Ascending aorta (tissue), 2 donors: ENCODE data around the gene LONP2. TPM values are rescaled to one million over a fixed set of nuclear protein-coding genes. Genes with fewer than 3 reads are reported as not detected.

ENCODE experiments used
- DNase-seq, 2 donors: peaks; one replicate each; pipeline ENCODE4 v3.0.0-alpha.2; 2019; ENCODE audit warnings: low spot score in 2 of 2
- H3K27ac ChIP-seq, 2 donors: fragments of 200-600 bp; sonication (generic); one replicate each; pipeline ENCODE4 v1.5.1; 2016 to 2017; ENCODE audit warnings: mild to moderate bottlenecking in 1 of 2
- H3K27me3 ChIP-seq: fragments of 200-600 bp; sonication (generic); one replicate; pipeline ENCODE4 v1.5.1; 2017
- H3K36me3 ChIP-seq, 2 donors: fragments of 200-600 bp; sonication (generic); one replicate each; pipeline ENCODE4 v1.5.1; 2016
- H3K4me1 ChIP-seq, 2 donors: fragments of 200-600 bp; sonication (generic); one replicate each; pipeline ENCODE4 v1.5.1; 2016 to 2017; ENCODE audit warnings: mild to moderate bottlenecking in 1 of 2
- H3K4me3 ChIP-seq, 2 donors: fragments of 200-600 bp; sonication (generic); one replicate each; pipeline ENCODE4 v1.5.1; 2016 to 2017; ENCODE audit warnings: mild to moderate bottlenecking in 1 of 2
- H3K9me3 ChIP-seq, 2 donors: fragments of 200-600 bp; sonication (generic); one replicate each; pipeline ENCODE4 v1.5.1; 2016
- intact Hi-C: fragments of 100-400 bp; cut with DNase I; formaldehyde crosslinking; loops from one replicate; pipeline ENCODE4 v1.15.1; 2023
- total RNA-seq: library from RNA; depleted of rRNA; stranded (reverse); fragments of >200 nt; gene quantifications from one replicate; pipeline ENCODE4 v1.1.0, GENCODE V29; 2016
- TF ChIP-seq, protein P1 (sequence below), 3 experiments: fragments of 200-600 bp in 2 of 3; fragments of 450-650 bp in 1 of 3; sonication (generic) in 2 of 3; IDR thresholded peaks; one replicate each; pipeline ENCODE4 v1.5.1; 2016 to 2019; ENCODE audit warnings: antibody characterized with exemption in 3 of 3, mild to moderate bottlenecking in 1 of 3, moderate library complexity in 1 of 3

The LONP2 gene
- total RNA-seq, 1 donor from 2014 or later, result 70.0 TPM

DNA sequence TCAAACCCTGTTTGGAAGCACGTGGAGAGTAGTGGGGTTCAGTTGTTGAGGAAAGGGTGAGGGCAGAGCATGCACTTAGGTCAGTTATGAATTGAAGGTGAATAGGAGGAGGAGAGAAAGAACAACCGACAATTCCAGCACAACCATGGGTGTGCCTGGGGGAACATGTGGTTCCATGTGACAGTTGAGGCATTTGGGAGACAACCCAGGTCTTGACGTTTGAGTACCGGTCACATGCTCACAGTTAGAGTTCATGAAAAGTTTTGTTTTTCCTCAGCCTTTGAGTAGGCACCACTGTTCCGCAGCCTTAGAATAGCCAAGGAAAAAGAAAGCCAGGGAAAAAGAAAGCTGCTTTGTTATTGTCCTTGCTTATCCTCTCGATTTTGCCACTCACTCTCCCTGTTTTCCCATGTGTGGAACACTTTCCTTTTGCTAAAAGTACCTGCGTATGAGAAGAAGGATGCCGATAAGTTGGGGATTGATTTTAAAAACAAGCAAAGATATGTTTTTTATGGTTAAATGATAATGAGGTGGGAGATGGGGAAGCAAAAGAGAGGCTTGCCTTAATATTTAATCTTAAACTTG lies 28.8 kb downstream of the LONP2 start:
- no peaks in the 10 kb centered on the region for H3K27me3 ChIP-seq
- peak overlapping the region; percentile 12 to 70 for H3K27ac ChIP-seq
- peak overlapping the region in 1 of 2 donors; percentile 48 for H3K4me3 ChIP-seq
- H3K9me3 ChIP-seq, result no peaks in the 10 kb centered on the region
- intact Hi-C loops, result loop anchor here (5.0 kb wide), 2 partner anchors 269 to 349 kb away; no protein-coding TSS in a partner anchor
- DNase-seq, result no peak
- TF ChIP-seq, protein P1, sequence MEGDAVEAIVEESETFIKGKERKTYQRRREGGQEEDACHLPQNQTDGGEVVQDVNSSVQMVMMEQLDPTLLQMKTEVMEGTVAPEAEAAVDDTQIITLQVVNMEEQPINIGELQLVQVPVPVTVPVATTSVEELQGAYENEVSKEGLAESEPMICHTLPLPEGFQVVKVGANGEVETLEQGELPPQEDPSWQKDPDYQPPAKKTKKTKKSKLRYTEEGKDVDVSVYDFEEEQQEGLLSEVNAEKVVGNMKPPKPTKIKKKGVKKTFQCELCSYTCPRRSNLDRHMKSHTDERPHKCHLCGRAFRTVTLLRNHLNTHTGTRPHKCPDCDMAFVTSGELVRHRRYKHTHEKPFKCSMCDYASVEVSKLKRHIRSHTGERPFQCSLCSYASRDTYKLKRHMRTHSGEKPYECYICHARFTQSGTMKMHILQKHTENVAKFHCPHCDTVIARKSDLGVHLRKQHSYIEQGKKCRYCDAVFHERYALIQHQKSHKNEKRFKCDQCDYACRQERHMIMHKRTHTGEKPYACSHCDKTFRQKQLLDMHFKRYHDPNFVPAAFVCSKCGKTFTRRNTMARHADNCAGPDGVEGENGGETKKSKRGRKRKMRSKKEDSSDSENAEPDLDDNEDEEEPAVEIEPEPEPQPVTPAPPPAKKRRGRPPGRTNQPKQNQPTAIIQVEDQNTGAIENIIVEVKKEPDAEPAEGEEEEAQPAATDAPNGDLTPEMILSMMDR (IDR thresholded peaks at IDR 0.05), result no peak
- H3K4me1 ChIP-seq, result peaks cover 0 to 11% of the 10 kb centered on the region in 2 donors
- peaks cover 6 to 8% of the 10 kb centered on the region in 2 donors for H3K36me3 ChIP-seq

DNA sequence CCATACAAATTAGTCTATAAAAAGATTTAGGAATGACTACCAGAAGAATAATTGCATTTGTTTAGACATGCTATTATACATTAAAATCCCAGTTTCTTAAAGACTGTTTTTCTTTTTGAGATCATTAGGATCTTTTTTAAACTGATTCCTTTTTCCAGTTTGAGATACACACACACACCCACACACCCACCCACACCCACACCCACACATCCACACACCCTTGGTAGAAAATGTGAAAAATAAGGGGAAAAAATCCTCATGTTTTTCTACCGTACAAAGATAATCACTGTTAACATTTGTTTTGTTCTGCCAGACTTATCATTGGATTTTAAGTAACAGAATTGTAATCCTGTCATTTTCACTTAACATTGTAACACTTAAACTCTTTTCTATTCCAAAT lies 30.4 kb downstream of the LONP2 start:
- H3K4me1 ChIP-seq, result peaks cover 0 to 11% of the 10 kb centered on the region in 2 donors
- H3K9me3 ChIP-seq, result no peaks in the 10 kb centered on the region
- no peak for DNase-seq
- H3K4me3 ChIP-seq, result no peak overlapping the region
- TF ChIP-seq, protein P1 (IDR thresholded peaks at IDR 0.05), result no peak
- H3K27ac ChIP-seq, result peak overlapping the region in 1 of 2 donors; percentile 12
- H3K27me3 ChIP-seq, result no peaks in the 10 kb centered on the region
- intact Hi-C loops, result loop anchor here (5.0 kb wide), 2 partner anchors 268 to 348 kb away; no protein-coding TSS in a partner anchor
- peaks cover 6 to 8% of the 10 kb centered on the region in 2 donors for H3K36me3 ChIP-seq

- no peak for DNase-seq
- TF ChIP-seq, protein P1 (IDR thresholded peaks at IDR 0.05), result no peak
- no peak overlapping the region for H3K4me3 ChIP-seq
- H3K4me1 ChIP-seq, result peaks cover 0 to 11% of the 10 kb centered on the region in 2 donors
- no peaks in the 10 kb centered on the region for H3K9me3 ChIP-seq
- H3K36me3 ChIP-seq, result peaks cover 0 to under 1% of the 10 kb centered on the region in 2 donors
- H3K27me3 ChIP-seq, result no peaks in the 10 kb centered on the region
- intact Hi-C loops, result no loop called here
- H3K27ac ChIP-seq, result peak overlapping the region in 1 of 2 donors; percentile 37
Observed at GRCh38 chr16:48276102-48276501, 32.0 kb downstream of the LONP2 start.

- H3K9me3 ChIP-seq, result no peaks in the 10 kb centered on the region
- no peak overlapping the region for H3K27ac ChIP-seq
- no peaks in the 10 kb centered on the region for H3K27me3 ChIP-seq
- H3K4me1 ChIP-seq, result peaks cover 0 to 9% of the 10 kb centered on the region in 2 donors
- TF ChIP-seq, protein P1 (IDR thresholded peaks at IDR 0.05), result no peak
- no peaks in the 10 kb centered on the region for H3K36me3 ChIP-seq
- H3K4me3 ChIP-seq, result no peak overlapping the region
- intact Hi-C loops, result no loop called here
- DNase-seq, result no peak
Observed at GRCh38 chr16:48277158-48277557, 33.1 kb downstream of the LONP2 start.

- Histone ChIP-seq H3K27me3 (no peaks in the 10 kb centered on the region), H3K4me1 (peaks cover 0 to 7% of the 10 kb centered on the region in 2 donors), H3K9me3 (no peaks in the 10 kb centered on the region), H3K4me3 (no peak overlapping the region), H3K27ac (no peak overlapping the region), H3K36me3 (peaks cover 0 to 5% of the 10 kb centered on the region in 2 donors)
- intact Hi-C loops, result no loop called here
- TF ChIP-seq, protein P1 (IDR thresholded peaks at IDR 0.05), result no peak
- DNase-seq, result no peak
Observed at GRCh38 chr16:48279199-48279598, 35.1 kb downstream of the LONP2 start.
